ENCODE results near the gene PSMG3.

The PSMG3 gene

DNA sequence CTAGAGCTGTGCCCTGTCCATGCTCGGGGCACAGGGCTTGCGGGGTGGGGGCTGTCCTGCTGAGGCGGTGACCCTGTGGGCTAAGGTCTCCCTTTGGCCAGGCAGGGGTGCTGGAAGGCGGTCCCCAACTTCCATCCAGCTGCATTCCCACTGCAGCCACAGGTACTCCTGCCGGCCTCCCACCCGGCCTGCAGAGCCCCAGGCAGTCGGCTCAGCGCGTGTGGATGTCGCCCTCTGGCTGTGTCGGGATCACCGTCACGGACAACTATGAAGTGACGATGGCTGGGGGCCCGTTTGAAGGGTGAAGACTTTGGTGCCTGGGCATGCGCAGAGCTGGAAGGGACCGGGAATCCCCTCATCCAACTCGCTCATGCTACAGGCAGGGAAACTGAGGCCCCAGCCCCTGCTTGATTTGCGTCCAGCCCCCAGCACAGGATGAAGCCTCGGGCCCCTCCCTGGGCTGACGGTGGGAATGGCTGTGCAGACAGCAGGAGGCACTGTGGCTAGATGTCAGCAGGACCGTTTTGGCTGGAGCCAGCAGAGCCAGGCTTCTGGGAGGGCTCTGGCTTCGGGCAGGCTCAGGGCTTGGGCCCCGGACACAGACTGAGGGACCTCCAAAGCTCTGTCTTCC lies 11.5 kb downstream of the PSMG3 start:
- DNase-seq (ENCODE audit: low read depth), result no peak

DNA sequence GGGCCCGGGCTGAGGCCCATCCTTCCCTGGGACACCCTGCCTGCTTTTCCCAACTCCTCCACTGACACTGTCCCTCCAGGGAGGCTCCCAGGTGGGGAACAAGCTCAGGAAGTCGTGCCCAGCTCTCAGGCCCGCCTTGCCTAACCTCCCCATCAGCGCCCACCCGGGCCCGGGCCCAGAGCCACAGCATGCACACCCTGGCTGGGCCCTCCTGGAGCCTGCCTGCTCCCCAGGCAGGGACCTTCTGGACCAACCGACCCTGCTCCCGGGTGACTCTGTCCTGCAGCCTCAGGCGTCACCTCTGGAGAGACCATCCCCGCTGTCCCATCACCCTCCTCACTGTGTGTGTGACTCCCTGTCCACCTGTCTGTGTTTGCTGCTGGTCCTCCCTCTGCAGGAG lies 12.1 kb downstream of the PSMG3 start:
- DNase-seq (ENCODE audit: low read depth), result no peak

DNA sequence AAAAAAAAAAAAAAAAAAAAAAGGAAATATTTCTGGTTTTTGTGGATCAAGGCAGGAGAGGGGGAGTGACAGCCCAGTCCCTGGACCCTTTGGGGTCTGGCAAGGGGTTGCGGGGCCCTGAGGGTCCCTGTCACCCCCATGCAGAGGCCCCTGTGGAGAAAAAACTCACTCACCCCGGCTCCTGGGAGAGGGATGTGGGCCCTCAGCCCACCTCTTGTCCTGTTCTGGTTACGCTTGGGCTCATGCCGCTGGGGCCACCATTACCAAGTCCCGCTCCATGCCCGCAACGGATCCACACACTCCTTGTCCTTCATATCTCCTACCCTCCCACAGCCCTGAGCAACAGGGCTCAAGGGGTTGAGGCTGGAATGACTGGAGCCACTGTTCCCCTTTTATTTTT lies 12.8 kb downstream of the PSMG3 start:
- DNase-seq (ENCODE audit: low read depth), result no peak

DNA sequence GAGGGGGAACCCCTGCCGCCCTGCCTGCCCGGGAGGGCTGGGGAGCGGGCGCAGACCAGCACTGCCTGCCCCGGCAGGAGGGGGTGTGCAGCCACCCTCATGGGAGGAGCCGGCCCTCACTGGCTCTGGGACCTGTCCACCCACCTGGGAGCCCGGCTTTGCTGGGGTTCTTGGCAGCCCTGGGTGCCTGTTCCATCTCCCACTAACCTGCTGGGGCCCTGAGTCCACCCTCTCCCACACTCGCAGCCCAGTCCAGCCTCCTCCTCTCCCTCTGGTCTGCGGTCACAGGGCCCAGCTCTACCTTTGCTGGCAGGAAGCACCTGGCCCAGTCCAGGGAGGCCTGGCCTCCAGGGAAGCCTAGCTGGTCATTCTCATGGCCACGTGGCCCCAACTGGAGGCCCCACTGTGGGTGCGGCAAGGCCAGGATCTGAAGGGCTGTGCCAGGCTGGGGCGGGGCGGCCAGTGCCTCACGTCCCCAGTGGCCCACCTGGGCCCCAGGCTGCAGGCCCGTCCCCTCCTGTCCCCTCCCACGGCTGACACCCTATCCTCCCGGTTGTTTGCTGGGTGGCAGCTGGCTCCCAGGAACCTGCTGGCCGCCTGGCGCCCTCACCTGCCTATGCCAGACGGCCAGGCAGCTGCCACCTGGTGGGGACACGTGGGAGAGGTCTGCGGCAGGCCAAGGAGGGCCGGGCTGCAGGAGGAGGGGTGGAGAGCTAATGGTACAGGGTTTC lies 13.9 kb downstream of the PSMG3 start, which contains the start of gene TMEM184A:
Gene TMEM184A (minus strand): TSS at position 393 of the 731 bp plus-strand sequence. CDS start 721 bp downstream, outside the sequence.
- DNase-seq (ENCODE audit: low read depth), result peak; percentile 25

DNA sequence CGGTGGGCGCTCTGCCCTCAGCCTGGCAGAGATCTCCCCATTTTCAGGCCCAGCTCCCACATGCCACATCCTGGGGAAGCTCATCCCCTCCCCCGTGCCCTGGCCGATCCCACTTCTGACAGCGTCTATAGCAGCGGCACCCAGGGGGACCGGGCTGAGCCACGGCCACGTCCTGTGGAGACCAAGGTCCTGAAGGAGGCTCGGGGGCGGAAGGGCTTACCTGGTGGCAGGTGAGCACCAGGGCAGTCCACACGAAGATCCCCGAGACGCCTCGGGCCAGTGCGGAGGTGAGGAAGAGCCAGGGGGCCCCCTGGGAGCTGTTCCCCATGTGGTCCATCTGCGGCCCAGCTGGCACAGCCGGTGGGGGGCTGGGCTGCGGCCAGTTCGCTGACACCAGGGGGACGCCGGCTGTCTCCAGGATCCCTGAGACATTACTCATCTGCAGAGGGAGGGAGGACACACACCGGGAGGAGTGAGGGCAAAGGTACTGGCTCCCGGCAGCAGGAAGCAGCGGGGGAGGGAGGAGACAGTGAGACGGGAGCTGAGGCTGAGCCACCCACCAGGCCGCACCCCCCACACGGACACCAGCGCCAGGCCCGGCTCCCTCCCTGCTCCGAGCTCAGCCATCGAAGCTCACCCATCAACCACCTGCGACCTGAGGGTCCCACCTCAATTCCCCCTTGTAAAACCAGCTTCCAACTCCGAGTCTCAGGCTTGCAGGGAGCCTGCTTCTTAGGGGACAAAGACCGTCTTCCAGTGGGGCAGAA lies 14.6 kb downstream of the PSMG3 start:
- no peak for DNase-seq (ENCODE audit: low read depth)

DNA sequence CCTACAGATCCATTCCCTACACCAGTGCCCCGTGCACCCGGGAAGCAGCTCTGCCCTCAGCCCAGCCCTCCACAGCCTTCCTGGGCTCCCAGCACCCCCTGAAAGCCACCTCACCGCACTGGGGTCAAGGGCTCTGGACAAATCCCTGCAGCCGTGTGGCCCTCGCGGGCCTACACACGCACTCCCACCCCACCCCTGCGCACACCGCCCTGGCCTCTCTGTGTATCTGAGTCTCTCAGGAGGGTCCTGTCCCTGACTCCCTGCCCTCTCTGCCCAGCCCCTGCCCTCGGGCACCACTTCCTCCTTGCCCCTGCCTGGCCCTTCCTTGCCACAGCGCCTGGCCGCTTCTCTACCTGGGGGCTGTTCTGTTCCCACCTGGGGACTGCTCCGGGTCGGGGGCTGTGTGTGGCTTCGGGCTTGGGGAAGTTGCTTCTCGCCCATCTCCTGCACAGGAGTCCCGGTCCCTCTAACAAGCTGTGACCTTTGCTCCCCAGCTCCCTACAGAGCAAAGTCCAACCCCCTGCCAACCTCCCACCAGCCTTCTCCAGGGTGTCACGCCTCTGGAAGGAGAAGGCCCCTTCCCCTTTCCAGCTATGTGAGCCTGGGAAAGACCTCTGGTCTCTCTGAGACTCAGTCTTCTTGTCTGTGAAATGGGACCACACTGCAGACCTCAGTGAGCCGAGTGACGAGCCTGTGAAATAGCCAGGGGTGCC lies 15.3 kb downstream of the PSMG3 start:
- no peak for DNase-seq (ENCODE audit: low read depth)

DNA sequence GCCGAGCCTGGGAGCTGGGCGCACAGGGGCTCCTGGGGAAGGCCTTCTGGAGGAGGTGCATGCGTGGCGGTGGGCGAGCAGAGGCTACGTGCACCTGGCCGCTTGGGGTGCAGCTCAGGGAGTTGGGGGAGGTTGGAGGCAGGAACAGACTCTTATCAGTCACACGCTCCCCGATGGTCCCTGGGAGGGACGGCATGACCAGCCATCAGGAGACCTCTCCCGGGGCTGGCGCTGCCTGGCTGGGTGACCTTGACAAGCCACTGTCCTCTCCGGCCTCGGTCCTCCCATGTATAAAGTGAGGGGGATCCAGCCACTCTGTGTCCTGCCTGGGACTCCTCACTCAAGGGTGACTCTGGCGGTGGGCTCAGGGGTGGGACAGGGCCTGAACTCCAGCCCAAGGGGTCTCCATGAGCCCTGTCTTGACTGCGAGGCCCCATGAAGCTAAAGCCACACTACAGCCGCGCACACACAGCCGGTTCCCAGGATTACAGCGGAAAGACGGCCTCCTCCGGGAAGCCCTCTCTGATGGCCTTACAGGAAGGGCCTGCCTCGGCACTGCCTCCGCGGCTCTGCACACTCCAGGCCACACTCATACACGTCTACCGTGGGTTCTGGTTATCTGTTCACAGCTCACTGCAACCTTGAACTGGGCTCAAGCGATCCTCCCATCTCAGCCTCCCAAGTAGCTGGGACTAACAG lies 16.2 kb downstream of the PSMG3 start:
- no peak for DNase-seq (ENCODE audit: low read depth)

DNA sequence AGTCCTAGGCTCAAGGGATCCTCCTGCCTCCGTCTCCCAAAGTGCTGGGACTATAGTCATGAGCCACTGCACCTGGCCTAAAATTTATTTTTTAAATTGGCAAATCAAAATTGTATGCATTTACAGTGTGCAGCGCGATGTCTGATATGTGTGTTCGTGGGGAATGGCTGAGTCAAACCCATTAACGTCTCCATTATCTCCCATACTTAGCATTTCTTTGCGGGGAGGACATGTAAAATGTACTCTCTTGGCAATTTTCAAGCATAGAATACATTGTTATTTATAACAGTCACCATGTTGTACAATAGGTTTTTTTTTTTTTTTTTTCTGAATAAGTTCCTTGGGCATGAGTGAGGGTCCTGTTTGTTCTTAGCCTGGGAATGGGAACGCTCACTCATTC lies 17.6 kb downstream of the PSMG3 start:
- DNase-seq (ENCODE audit: low read depth), result no peak

DNA sequence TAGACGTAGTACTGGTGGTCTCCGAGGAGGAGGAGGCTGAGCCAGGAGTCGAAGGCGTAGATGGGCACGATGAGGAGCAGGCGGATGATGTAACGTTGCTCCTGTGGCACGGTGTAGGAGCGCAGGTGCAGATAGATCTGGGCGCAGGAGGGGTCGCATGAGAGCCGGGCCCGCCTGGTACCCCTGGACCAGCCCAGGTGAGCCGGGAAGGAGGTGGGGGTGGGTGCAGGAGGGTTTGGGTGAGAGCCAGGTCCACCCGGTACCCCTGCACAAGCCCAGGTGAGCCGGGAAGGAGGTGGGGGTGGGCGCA lies 19.0 kb downstream of the PSMG3 start:
- DNase-seq (ENCODE audit: low read depth), result no peak

DNA sequence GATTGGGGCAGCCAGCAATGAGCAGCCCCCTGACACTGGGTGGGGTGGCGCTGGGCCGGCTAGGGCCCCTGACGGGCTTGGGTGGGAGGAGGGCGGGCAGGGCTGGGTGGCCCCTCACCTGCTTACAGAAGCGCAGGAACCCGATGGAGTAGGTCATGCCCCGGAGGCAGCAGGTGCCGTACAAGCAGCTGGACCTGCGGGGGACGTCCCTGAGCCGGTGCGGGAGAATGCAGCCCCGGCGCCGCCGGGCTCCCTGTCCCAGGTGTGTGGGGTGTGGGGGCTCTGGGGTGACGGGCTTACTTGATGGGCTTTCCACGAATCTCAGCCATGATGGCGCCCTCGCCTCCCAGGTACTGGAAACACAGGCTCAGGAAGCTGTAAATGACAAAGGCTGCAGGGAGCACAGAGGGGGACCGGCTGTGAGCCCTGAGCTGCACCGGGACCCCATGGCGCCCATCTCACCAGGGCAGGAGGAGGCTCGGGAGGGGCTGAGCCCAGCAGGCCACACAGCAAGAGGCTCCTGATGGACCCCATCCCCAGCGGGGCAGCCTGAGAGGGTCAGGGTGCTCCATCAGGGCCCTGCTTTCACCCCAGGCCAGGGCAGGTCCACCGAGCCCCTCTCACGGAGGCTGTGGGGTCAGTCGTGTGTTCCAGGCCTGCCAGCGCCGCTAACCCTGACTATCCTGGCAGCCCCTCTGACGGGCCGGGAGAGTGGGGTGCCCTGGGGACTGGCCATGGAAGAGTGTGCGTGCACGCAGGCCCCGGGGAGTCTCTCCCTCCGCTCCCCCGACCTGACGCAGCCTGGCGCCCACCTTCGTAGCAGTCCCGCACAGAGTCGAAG lies 19.6 kb downstream of the PSMG3 start:
- no peak for DNase-seq (ENCODE audit: low read depth)

DNA sequence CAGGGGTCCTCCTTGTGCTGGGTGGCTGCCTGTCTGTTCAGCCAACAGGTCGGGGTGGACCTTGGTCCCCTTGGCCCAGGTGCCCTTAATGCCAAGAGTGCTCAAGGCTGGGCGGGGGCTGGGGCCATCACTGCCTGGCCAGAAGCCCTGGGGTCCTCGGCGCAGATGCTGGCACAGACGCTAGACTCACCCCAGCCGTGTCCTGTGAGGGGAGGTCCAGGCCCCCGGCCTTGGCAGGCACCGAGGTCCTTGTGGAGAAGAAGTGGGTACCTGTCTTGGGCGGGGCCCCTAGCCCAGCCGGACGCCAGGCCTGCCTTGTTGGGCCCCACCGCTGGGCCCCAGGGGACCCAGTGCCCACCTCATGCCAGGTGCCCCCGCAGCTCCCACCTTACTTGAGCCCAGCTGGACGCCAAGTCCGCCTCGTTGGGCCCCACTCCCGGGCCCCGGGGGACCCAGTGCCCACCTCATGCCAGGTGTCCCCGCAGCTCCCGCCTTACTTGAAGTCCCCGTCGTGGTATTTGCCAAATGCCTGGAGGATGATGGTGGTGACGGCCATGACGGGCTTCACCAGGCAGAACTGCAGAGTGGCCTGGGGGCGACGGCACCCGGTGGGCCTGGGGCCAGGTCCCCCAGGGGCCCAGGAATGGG lies 20.4 kb downstream of the PSMG3 start:
- DNase-seq (ENCODE audit: low read depth), result no peak

DNA sequence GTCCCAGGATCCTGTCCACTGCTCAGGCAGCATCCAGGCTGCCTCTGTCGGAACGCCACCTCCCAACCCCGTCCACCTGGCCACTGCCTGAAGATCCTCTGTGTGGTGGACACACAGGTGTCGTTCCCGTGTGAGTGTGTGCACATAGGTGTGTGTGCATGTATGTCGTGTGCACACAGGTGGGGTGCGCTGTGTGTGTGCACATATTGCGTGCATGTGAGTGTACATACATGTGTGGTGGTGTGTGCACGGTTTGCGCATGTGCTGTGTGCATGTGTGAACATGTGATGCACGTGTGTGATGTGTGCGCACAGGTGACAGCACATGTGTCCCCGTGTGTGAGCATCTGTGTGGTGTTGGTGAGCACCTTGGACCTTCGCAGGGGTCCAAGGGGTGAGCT lies 20.9 kb downstream of the PSMG3 start:
- no peak for DNase-seq (ENCODE audit: low read depth)

DNA sequence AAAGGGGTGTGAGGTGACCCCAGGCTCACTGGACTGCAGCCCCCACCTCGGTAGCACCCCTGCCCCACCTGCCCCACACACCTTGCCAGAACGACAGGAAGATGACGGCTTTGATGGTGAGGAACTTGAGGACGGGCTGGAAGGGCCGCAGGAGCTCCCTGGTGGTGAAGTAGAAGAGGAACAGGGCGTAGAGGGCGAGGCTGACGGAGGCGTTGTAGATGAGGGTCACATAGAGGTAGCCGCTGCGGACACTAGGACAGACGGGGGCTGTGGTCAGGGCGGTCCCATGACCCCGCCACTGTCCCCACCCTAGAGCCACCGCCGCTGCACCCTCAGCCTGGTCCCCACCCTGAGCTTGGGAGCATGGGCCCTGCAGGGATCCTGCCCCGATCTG lies 21.4 kb downstream of the PSMG3 start:
- no peak for DNase-seq (ENCODE audit: low read depth)

DNA sequence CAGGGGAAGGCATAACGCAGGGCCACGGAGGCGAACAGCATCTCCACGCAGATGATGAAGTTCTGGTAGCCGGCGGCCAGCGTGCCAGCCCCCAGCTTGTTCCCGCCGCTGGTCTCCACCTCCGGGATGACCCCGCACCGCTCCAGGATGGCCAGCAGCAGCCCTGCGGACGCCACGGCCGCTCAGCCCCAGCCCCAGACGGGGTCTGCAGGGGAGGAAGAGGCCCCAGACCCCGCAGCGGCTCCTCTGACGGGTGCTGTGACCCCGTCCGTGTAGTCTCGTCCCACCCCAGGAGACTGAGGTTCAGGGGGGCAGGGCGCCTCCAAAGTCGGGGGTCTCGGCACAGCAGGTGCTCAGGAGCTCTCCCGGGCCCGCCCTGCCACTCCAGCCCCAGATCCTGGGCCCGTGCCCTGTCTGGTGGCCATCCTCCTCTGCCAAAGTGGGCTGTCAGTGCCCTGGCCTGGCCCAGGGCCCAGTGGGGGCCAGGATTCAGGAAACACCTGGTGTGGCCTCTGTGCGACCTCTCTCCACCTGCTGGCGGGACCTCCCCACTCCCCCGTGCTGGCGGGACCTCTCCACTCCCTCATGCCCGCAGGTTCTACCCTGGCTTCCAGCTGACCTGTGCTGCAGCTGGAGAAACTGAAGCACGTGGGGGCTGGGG lies 21.9 kb downstream of the PSMG3 start:
- no peak for DNase-seq (ENCODE audit: low read depth)

DNA sequence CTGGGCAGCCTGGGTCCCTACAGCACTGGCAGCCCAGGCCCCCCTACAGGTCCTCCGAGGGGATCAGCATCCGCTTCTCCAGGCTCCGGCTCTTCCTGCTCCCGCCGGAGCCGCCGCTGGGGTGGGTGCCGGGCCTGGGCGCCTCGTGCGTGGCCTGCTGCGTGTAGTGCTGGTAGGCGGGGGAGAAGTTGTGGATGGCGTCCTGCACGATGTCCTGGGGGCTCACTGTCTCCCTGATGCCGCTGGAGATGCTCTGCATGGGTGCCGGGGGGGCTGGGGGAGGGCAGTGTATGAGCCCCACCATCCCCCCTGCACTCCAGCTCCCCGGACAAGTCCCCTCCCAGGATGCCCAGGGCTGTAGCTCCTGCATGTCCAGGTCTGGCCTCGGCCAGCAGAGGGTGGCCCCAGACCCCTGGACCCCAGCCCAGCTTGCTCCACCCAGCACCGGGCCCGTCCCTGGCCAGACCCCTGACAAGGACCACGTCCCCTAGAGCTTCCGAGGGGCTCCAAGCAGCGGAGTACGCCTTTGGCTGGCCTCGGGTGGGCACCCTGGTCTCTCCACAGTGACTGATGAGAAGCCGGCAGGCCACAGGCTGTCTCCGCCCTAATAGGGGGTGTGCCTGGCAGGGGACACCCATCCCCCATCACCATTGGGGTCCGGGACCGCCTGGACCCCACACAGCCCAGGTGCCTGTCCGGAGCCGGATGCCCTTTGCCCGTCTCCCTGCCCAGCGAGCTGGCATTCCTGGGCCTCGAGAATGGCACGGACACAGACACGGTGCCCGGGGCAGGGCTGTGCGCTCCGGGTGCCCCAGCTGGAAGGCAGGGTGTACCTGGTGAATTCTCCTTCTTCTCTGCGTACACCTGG lies 22.7 kb downstream of the PSMG3 start:
- DNase-seq (ENCODE audit: low read depth), result no peak

DNA sequence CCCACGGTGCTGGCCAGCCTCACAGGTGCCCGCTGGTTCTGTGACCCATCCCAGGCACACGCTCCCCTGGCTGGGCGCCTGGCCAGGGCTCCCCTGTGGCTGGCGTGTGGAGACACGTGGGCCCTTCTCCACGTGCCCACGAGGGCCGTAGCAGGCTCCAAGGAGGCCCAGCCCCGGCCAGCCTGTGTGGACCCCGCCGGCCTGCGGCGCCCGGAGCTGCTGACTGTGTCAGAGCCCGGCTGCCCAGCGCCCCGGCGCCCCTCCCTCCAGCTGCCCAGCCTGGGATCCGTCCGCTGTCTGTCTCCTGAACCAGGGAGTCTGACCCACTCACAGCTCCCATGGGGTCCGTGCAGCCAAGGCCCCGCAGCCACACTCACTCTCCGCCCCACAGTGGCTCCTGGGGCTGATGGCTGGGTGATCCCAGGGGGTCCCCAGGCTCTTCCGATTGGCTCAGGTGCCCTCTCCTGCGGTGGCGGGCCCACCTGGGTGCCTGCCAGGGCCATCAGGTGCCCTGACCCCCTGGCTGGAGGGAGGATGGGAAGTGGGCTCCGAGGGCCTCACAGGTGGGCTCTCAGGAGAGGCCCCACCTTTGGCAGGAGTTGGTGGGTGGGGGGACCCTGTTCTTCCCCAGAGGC lies 23.4 kb downstream of the PSMG3 start:
- no peak for DNase-seq (ENCODE audit: low read depth)

DNA sequence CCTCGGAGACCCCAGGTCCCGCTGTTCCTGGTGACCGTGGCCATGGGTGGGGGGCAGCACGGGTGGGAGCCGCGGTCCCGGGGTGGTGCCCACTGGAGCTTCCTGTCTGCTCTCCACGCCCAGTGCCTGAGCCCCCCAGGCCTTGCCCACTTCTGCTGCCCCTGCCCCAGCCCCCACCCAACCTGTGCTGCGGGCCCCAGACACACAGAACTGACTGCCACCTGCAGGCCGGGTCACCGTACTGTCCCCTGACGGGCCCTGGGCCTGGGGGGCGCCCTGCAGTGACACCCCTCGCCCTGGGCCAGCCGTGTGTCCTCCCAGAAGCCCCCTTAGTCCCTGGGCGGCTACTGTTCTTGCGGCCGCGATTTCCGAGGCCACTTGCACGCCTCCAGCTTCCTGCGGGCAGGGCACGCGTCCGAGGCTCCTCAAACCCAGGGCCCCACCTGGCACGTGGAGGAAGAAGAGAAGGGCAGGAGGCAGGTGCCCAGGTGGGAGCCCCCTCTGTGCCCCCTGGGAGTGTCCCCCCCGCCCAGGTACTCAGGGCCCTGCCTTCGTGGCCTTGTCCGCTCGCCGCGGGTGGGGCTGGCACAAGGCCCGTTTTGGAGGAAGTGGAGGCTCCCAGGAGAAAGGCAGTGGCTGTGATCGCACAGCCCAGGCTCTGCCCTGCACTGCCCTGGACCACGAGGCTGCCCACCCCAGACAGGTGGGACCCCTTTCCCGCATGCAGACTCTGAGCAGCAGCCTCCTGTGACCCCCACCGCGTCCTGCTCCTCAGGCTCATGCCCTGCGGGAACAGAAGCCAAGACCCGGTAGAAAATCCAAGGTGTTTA lies 24.2 kb downstream of the PSMG3 start:
- no peak for DNase-seq (ENCODE audit: low read depth)
